ENCODE measurements around the gene C10orf71. TPM values are rescaled to one million over a fixed set of nuclear protein-coding genes. Genes with fewer than 3 reads are reported as not detected.

The C10orf71 gene
- total RNA-seq, 1 experiment from 2014 or later, result not detected

- no peak for DNase-seq (ENCODE audit: low spot score)
Observed at GRCh38 chr10:49290607-49291006, 8.4 kb upstream of the C10orf71 start.

GRCh38 chr10:49292565-49293207 is 6.3 kb upstream of the C10orf71 start:
- no peak for DNase-seq (ENCODE audit: low spot score)

DNA sequence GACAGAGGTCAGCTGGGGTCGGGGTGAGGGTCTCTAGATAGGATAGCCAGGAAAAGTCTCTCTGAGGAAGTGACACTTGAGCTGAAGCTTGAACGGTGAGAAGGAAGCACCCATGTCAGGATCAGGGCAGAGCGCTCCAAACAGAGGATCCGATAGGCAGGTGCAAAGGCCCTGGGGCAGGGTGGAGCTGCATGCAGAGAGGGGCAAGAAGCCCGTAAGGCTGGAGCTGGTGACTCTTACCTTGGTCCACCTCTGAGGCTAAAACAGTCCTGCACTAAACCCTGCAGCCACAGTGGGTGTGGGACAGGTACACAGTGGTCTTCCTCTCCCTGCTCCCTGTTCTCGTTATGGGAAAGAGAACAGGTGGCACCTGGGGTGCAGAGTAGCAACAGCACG is 5.8 kb upstream of the C10orf71 start:
- no peak for DNase-seq (ENCODE audit: low spot score)

GRCh38 chr10:49294731-49295130 is 4.2 kb upstream of the C10orf71 start:
- no peak for DNase-seq (ENCODE audit: low spot score)

DNA sequence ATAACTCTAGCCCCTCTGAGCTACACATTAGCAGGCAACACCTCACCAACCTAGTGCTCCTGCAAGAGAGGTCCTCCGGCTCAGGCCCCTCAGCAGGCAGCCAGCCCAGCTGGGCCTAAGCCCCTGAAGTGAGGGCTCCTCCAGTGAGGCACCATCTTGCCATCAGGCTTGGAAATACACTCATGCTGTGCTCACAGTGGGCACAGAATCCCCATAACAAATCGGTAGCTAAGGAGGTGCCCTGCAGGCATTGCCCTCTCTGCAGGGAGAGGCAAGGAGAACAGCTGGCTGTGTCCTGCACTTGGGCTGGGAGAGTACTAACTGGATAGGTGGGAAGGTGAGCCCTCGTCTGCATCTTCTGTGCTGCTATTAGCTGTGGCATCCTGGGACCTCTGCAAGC is 3.7 kb upstream of the C10orf71 start:
- DNase-seq (ENCODE audit: low spot score), result no peak

GRCh38 chr10:49296382-49296781 is 2.6 kb upstream of the C10orf71 start:
- DNase-seq (ENCODE audit: low spot score), result no peak

- no peak for DNase-seq (ENCODE audit: low spot score)
Observed at GRCh38 chr10:49296836-49297235, 2.1 kb upstream of the C10orf71 start.

GRCh38 chr10:49297818-49298670 is 926 bp upstream of the C10orf71 start:
- no peak for DNase-seq (ENCODE audit: low spot score)

DNA sequence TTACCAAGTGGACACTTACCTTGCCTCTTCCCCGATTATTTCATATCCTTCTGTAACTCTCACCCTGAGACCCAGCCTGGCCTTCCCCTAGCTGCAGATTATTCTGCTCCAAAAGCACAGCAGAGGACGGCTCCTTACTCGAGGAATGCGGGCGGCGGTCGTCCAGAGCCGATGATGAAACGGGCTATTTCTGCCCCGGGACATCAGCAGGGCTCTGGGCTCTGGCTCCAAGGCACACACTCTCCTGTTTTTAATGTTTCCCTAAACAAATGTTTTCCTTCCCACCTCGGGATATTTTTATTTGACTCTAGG is 343 bp upstream of the C10orf71 start:
- no peak for DNase-seq (ENCODE audit: low spot score)

GRCh38 chr10:49299816-49300139 is 808 bp downstream of the C10orf71 start:
- DNase-seq (ENCODE audit: low spot score), result no peak

- DNase-seq (ENCODE audit: low spot score), result no peak
Observed at GRCh38 chr10:49300140-49300974, 1.4 kb downstream of the C10orf71 start.

DNA sequence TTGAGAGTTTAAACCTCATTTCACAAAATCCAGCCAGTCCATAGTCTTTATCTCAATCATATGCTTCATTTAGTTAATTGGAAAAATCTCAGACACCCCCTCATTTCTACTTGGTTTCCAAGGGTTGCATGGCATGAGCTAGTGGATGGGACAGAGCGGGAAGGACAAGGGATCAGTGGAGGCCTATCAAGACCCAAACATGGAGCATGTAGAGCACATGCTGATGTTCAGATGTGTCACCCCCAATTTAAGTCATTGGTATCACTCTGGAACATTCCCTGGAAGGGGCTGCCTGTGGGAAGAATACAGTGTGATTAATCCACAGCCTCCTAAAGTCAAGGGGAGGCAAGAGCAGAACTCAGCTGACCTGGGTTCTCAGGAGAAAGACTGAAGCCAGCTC is 2.3 kb downstream of the C10orf71 start:
- no peak for DNase-seq (ENCODE audit: low spot score)

DNA sequence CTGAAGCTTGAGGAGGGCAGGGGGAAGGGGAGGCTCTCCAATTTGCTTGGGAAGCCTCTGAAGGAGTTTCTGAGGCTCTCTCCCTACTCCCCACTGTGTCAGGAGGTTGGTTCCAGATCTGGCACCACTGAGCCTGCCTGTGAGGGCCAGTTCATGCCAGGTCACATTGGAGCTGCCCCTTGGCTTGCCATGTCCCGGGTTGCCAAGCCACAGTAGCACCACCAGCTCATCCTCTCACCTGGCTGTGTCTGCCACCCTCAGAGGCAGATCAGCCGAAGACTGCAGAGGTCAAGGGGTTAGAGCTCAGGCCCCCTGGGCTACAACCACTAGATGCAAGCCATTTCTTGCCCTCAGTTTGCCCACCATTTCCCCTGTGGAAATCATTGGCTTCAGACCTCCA is 3.1 kb downstream of the C10orf71 start:
- DNase-seq (ENCODE audit: low spot score), result no peak

DNA sequence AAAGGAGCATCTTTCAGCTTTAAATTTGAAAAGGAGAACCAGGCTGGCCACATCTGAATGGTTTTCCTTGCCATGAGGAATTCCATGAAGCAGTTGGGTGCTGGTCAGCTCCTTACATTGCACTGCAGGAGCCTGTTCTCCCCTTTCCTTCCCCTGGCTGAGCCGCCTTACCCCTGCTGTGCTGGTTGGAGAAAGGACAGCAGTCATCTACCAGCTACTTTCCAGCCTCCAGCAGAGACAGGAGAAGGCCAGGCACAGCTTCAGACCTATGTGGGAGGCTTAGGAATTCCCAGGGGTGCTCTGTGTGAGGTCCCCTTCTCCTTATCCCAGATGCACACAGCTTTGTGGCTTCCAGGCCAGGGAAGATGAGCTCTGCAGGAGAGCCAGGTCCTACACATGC is 4.7 kb downstream of the C10orf71 start:
- no peak for DNase-seq (ENCODE audit: low spot score)

DNA sequence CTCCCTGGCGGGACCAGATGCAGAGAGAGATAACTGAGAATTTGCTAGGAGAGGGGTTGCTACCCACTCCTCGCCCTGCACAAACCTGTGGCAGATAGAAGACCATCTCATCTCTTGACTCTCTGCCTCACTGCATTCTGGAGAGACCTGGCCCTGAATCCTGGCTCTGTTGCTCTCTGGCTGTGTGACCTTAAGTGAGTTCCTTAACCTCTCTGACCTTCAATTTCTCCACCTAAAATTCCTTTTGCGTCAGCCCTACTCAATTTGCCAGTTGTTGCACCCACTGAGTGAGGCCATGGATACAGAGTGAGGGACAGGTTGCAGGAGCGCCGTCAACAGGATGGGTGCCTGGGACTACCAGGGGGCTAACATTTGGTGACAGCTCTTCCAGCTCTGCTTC is 5.2 kb downstream of the C10orf71 start:
- DNase-seq (ENCODE audit: low spot score), result no peak

GRCh38 chr10:49307921-49308320 is 9.0 kb downstream of the C10orf71 start:
- DNase-seq (ENCODE audit: low spot score), result no peak

- no peak for DNase-seq (ENCODE audit: low spot score)
Observed at GRCh38 chr10:49308881-49309280, 9.9 kb downstream of the C10orf71 start.

DNA sequence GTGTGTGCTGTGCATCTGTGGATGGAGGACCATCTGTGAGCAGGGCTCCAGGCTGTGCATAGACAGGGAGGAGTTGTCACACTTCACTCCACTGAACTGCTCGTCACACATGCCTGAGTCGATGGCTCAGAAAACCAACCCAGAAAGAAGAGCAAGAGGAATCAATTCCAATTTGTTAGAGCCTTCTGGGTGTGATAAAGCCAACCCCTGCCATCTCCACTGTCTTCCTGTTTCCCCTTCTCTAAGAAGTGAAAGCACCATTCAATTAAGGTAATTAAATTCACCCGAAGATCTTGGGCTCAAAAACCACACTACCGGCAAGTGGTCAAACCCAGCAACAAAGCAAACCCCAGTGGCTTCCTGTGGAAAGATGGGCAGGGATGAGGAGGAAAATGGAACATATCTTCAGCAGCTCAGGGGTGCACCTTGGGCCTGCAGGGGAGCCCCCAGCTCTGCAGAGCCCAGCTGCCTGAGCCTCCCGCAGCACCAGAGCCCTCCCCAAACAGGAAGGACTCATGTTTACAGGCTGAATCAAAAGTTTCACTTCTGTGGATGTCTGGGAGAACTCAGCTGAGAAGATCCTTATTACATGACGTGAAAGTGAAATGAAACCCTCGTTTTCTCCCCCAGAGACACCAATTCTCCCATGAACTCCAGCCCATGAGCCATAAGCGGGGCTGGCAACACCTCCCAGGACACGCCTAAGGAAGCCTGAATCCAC is 10.9 kb downstream of the C10orf71 start:
- DNase-seq (ENCODE audit: low spot score), result no peak

DNA sequence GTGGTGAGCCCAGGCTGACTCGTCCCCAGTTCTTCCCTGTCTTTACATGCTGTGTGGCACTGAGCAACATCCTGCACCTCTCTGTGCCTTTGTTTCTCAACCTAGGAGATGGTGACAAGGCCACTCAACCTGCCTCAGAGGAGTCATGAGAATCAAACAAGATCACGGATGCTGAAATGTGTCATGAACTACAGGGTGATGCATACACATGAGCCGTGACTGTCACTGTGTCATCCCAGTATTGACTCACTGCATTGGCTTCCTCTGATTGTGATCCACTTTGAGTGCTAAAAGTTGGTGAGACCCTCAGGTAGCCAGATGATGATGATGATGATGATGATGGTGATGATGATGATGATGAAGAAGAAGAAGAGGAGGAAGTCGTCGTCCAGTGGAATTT is 11.5 kb downstream of the C10orf71 start:
- DNase-seq (ENCODE audit: low spot score), result no peak

DNA sequence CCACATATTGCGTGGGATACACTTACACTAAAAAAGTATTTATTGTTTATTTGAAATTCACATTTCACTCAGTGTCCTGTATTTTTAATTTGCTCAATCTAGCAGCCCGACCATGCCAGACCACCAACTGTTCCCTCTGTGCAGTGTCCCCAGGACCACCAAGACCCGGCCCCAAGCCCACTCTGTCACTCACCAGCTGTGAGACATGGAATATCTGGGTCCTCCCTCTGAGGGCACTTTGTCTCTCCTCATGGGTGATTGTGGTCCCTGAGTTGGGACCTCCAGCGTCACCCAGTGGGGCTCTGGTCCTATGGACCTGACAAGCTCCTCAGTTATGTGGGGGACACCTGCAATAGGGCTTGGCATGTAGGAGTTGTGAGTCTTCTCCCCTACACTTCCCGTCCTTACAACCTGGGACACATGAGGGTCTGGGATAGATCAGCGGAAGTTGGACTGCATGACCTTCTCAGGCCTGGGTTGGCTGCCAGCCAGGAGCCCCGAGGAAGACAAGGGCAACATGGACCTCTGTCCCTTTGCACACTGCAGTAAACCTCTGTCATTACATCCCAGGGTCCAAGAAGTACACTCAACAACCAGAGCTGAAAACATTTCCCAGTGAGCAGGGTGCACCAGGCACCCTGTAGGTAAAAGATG is 12.1 kb downstream of the C10orf71 start:
- DNase-seq (ENCODE audit: low spot score), result no peak

- DNase-seq (ENCODE audit: low spot score), result no peak
Observed at GRCh38 chr10:49311555-49312236, 12.7 kb downstream of the C10orf71 start.
